NCI-H524 treated with DMSO at 0.1 percent for 48 hours (cell line): Measurements from ENCODE around the gene SUPT7L.
"Not testable (repeated sequence)": the region's sequence is repeated elsewhere in the genome, so short reads cannot be mapped to it uniquely, and the experiment has no call there.

ENCODE experiments used
- DNase-seq: peaks from one replicate; lab custom pipeline; 2025; lab: John Stamatoyannopoulos, UW

Gene SUPT7L

DNA sequence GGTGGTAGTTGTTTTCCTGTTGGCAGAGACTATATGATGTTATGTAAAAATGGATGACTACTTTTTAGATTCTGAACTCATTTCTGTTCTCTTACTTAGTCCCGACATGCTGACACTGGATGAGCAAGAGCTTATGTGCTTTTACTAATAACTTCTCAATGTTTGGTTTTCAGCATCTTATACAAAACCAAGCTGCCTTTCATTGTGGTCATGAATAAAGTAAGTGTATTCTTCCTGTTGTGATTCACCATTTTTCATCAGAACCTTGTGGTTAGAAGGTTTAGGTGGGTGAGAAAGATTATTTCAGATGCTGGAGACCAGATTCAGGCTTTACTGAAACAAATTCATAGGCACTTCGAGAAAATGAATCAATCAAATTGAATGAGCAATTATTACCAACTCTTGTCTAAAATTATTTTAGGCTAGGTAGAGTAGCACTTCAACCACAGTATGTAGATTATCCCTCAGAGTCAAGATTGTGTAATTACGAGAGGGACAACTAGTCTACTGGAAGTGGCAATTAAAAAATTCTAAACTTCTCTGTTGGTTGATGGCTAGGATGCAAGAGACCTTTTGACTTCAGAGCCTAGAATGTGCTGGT is 25.3 kb downstream of the SUPT7L start:
- no peak for DNase-seq

DNA sequence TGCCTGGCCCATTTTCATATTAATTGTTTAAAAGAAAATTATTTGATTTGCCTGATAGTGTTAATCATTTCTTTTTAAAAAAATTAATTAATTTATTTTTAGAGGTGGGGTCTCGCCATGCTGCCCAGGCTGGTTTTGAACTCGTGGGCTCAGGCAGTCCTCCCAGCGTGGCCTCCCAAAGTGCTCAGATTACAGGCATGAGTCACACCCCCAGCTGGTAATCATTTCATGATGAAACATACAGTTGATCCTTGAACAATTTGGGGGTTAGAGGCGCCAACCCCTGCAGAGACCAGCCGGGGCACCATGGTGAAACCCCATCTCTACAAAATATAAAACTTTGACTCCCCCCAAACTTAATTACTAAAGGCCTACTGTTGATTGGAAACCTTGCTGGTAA is 26.6 kb downstream of the SUPT7L start:
- no peak for DNase-seq

DNA sequence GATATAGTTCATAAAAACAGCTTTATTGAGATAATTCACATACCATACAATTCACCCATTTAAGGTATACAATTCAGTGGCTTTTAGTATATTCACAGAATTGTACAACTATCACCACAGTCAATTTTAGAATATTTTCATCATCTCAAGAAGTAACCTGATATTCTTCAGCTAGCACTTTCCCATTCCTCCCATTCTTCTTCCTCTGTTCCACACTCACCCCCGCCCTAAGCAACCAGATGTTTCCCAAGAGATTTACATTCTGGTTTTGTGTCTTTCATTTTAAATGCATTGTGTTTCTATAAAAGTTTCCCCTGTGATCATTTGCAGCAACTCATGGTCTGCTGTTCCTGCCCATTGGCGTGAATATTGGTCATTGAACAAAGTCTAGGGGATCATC is 29.1 kb downstream of the SUPT7L start:
- DNase-seq: no peak

DNA sequence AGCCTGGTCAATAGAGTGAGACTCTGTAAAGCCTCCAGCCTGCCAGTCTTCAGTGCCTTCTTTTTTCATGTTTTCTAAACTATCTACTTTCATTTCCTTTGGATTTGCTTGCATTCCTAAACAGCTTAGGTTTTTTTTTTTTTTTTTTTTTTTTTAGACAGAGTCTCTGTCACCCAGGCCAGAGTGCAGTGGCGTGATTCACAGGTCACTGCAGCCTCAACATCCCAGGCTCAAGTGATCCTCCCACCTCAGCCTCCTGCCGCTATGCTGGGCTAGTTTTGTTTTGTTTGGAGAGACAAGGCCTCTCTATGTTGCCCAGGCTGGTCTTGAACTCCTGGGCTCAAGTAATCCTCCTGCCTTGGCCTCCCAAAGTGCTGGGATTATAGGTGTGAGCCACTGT is 33.2 kb downstream of the SUPT7L start:
- DNase-seq: not testable (repeated sequence)

DNA sequence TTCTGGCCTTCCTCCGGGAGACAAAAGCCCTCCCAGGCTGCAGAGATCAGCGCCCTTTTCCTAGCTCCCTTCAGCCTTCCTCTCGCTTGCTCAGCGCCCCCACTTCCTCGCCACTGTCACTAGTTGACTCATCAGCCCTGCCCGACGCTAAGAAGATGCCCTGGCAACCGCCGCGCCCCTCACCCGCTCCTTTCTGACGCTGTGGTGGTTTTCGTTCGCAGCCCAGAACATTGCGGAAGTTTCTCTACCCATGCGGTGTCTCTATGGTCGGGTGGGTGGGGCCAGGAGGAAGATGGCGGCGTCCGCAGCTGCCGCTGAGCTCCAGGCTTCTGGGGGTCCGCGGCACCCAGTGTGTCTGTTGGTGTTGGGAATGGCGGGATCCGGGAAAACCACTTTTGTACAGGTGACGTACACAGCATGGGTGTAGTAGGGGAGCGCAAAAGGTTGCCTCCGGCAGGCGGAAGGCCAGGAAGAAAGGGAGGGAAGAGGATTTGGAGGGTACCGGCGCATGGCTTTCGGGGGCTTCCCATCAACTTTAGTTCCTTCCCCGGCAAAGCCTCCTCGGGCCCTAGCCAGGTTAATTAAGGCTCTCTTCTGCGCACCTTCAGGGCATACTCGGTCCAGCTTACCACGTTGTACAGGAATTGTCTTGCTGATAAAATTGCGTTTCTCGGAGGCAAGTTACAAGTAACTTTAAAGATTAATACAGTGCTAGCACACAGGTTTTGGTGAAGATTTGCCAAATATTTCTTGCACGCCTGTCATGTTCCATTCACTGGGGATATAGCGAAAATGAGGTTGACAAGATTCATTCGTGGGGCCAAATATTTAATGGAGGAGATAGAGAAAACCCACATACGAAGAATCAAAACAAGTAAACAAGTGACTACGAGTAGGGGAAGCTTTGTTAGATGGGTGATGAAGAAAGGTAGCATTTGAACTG is 34.4 kb downstream of the SUPT7L start, which contains the start of the genes CCDC121 and GPN1:
CCDC121 (minus strand) TSS at position 246 of the 943 bp plus-strand sequence. CDS start 1,213 bp downstream, outside the sequence.
GPN1 (plus strand) TSS at position 284 of the 943 bp plus-strand sequence; CDS start at position 293, 9 bp downstream.
- DNase-seq: peak; percentile 75

DNA sequence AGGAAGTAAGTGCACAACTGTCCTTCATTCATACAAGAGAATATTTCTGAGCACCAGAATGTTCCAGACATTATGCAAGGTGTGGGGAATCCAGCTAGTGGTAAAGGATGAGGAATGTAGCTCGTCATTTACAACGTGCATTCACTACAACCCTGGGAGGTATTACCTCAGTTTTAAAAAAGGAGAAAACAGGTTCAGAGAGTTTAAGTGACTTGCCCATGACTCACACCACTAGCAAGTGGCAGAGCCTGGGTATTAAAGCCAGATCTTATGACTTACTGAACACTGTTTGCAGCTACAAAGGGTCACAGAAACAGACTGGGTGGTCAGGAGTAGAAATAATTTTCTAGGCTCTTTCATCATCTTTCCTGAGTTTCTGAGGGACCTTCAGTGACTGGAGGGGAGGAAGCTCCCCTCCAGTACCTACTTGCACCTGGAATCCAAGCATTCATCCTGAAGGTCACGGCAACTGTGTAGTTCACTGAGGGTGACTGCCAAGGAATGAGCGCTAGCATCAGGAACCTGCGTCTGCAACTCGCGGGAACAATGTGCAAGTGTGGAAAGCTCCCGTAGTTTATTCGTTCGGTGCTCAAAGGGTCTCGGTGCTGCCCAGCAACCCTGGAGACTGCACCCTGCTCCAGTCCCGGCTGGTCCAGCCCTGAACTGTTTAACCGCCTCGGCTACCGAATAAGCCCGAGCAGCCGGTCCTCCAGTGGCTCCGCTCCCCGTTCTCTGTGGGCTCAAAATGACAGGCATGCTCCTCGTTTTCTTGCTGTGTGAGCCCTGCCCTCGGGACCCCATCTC is 35.2 kb downstream of the SUPT7L start:
- DNase-seq: no peak

DNA sequence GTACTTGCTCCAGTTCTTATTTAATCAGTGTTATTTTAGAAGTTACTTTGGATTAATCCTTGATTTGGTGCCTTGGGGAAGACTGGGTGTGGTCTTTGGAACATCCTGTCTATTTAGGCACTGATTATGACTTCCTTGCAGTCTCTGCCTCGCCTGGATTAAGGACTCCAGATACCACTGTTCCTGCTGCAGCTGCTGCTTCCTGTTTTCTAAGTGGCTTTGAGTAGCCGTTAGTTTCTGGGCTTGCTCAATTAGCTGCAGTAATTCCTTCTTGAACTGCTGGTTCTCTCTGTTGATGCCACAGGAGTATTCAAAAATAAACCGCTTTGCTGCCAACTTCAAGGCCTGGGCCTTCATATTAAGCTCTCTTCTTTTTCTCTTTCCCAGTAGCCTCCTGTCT is 36.5 kb downstream of the SUPT7L start:
- not testable (repeated sequence) for DNase-seq

DNA sequence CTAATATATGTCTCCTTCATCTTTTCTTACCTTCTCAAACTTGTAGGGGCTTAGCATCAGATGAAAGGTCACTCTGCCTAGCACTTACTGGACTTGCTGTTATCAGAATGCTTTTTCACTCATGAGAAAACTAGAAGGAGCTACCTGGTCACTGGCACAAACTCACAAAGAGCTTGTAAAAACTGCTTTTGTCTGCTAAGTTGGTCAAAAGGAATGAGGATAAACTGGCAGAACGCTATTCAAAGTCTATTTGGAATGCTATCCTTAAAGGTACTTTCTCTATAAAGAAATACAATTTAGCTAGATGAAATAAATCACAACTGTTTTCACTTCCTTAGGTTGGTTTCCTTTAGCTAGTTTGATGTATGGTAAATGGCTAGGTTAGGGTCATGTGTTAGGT is 37.1 kb downstream of the SUPT7L start:
- not testable (repeated sequence) for DNase-seq

DNA sequence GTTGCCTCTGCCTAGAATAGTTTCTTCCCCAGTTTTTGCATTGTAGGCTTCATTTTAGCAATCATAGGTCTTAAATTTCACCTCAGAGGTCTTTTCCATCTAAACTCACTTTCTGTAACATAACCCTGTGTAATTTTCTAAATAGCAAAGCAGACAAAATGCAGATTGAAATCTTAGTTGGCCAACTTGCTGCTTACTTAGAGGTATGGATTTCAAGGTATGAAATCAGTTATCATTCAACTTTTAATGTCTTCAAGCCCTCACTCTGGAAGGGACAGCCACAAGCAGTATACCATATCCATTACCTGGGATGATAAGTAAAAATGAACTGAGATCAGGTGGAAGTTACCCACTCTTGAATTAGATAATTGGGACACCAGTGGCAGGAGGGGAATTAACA is 38.5 kb downstream of the SUPT7L start:
- no peak for DNase-seq

DNA sequence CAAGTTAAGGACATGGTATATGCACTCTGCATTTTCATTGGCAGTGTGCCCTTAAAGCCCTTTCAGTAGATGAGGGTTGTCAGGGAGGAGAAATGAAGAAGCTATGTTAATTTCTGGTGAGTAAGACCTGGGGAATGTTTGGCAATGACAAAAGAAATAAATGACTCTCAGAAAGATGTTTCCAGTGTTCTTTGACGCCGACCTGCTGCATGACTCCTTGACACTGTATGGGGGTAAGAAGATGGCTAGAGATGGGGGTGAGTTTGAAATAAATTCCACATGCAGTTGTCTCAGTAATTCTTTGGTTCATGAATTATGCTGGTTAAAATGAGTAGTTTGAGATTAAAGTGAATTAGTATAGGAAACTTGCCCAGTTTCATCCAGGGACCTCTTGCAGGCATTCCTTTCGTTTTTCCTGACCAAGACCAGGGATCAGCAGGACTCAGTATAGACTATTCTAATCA is 40.5 kb downstream of the SUPT7L start:
- DNase-seq: no peak

DNA sequence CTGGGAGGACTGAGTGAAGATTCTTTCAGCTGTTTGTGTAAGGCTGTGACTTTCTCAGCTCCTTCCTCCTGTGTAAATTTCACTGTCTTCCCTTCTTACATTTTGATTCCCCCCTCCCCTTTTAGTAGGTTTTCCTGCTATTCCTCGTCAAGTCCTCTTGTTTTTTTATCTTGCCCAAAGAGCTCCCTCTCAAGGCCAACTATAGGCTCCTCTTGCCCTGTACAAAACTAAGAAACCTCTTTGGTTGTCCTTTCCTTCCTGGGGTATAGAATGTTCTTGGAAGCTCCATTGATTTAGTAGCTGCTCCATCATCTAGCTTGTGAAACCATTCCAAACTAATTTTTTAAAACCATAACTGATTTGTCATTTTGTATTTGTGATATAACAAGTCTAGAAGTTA is 41.9 kb downstream of the SUPT7L start:
- no peak for DNase-seq

DNA sequence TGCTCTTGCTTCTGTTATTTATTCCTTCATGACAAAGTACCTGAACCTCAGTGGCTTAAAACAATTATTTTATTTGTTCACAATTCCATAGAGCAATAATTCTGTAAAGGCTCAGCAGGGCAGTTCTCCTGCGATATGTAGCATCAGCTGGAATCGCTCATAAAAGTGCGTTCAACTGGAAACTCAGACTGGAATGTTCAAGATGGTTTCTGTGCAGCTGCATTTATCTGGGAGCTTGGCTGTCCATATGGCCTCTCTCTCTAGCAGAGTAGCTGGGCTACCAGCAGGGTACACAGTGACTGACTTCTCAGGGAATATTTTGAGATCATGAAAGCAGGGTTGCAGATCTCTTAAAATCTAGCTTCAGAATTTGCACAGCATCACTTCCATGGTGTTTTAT is 48.1 kb downstream of the SUPT7L start:
- no peak for DNase-seq

DNA sequence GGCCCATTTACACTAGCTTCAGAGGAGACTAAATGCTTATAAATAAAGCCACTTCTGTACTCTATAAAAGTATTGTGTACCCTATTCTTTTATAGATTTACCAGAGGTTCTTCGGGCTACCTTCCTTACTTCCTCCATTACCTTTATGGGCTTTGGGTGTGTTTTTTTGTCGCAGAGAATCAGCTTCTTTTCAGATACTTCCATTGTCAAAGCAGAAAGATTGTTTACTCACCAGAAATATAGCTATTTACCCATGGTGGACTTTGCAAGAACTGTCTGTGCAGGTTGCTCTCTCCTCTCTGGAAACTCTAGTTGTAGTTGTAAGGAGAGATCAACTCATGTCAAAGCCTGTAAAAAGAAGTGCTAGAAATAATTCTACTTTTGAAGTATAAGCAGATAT is 49.4 kb downstream of the SUPT7L start:
- no peak for DNase-seq

DNA sequence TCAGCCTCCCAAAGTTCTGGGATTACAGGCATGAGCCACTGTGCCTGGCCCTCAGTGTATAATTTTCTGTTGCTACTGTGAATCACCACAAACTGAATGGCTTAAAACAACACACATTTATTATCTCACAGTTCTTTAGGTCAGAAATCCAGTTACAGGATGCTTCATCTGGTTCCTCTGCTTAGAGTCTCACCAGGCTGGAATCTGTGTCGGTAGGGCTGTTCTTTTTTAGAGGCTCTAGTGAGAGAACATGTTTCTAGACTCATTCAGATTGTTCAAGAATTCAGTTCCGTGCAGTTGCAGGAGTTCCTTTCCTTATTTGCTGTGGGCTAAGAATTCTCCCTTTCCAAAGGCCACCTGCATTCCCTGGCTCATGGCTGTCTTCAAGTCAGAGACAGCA is 56.8 kb downstream of the SUPT7L start:
- no peak for DNase-seq
